H1 (cell line): ENCODE measurements around the gene KPNA6.

Experiments used
- BACH1 ChIP-seq: IDR thresholded peaks from 2 replicates; pipeline ENCODE4 v1.6.1; 2012; ENCODE audit warnings: low read length, improper control_type of control experiment
- CEBPB ChIP-seq: IDR thresholded peaks from 2 replicates; pipeline ENCODE4 v1.6.1; 2012; ENCODE audit warnings: low read depth, low read length
- GABPA ChIP-seq: IDR thresholded peaks from 2 replicates; pipeline ENCODE4 v1.6.1; 2011; ENCODE audit warnings: mild to moderate bottlenecking, low read length, moderate library complexity, borderline replicate concordance; ENCODE audit not compliant: insufficient read depth
- POLR2A ChIP-seq, 2 experiments: IDR thresholded peaks; 1 replicate in 1 of 2; 2 replicates in 1 of 2; pipeline ENCODE4 v1.6.1; 2011; ENCODE audit warnings: low read depth in 2 of 2, low read length in 2 of 2, mild to moderate bottlenecking in 2 of 2; ENCODE audit errors: control extremely low read depth in 1 of 2
- RAD21 ChIP-seq, 2 experiments: IDR thresholded peaks in 1 of 2; conservative IDR thresholded peaks in 1 of 2; 2 replicates each; pipeline ENCODE4 v1.6.1; 2011; ENCODE audit warnings: low read depth in 2 of 2, low read length in 2 of 2, improper control_type of control experiment in 1 of 2, inconsistent platforms in 1 of 2, mild to moderate bottlenecking in 1 of 2, moderate library complexity in 1 of 2
- RNF2 ChIP-seq: fragments of 200-900, 300-1000 bp; sonication (generic); IDR thresholded peaks from 2 replicates; pipeline ENCODE4 v1.7.1; 2016; ENCODE audit warnings: borderline replicate concordance, low read depth, mild to moderate bottlenecking, antibody characterized with exemption, low read length; ENCODE audit not compliant: poor library complexity, severe bottlenecking; ENCODE audit errors: missing control alignments
- SUZ12 ChIP-seq: fragments of 200-600 bp; sonication (generic); IDR thresholded peaks from 2 replicates; pipeline ENCODE4 v1.6.1; 2012; ENCODE audit warnings: mild to moderate bottlenecking, inconsistent platforms, low read length, moderate library complexity, mixed read lengths
- TEAD4 ChIP-seq: IDR thresholded peaks from 2 replicates; pipeline ENCODE4 v1.6.1; 2012; ENCODE audit warnings: low read depth, low read length, inconsistent platforms, mixed read lengths
- TF ChIP-seq, protein P1 (sequence below), 3 experiments: IDR thresholded peaks; 1 replicate in 2 of 3; 2 replicates in 1 of 3; pipeline versions ENCODE4 v1.5.1 to v1.6.1; 2011; ENCODE audit warnings: low read length in 3 of 3, mild to moderate bottlenecking in 3 of 3, inconsistent platforms in 2 of 3, low read depth in 1 of 3, moderate library complexity in 1 of 3; ENCODE audit not compliant: insufficient read depth in 1 of 3; ENCODE audit errors: control extremely low read depth in 1 of 3
- TF ChIP-seq, protein P2 (sequence below): IDR thresholded peaks from 2 replicates; pipeline ENCODE4 v1.6.1; 2011; ENCODE audit warnings: low read depth, mild to moderate bottlenecking, low read length; ENCODE audit not compliant: insufficient read depth
- TF ChIP-seq, protein P3 (sequence below): IDR thresholded peaks from 2 replicates; pipeline ENCODE4 v1.6.1; 2012; ENCODE audit warnings: inconsistent platforms

DNA sequence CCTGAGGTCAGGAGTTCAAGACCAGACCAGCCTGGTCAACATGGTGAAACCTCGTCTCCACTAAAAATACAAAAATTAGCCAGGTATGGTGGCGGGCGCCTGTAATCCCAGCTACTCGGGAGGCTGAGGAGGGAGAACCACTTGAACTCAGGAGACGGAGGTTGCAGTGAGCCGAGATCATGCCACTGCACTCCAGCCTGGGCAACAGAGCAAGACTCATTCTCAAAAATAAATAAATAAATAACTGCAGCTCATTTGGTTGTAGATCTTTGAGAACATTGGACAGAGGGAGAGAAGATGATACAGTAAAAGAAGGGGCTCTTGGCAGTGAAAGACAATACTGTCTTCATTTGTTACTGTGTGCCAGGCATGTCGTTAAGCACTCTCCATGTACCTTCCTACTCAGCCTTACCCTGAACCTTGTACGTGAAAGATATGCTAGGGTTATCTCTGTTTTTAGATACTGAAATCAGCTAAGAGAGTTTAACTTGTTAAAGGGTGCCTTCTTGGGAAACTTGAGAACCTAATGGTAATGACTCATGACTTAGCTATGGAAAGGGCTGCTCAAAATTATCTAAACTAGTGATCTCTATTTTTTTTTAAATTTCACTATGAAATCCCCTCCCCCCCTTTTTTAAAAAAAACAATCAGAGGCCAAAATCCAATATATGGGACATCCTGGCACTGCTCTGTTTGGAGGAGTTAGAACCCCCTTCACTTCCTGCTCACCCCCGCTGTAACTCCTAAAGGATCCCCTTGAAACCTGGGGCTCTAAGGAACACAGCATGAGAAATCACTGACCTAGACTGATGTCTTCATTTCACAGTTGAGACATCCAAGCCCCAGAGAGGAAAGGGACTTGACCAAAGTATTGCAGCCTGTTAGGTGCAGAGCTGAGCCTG is 6.8 kb upstream of the KPNA6 start:
- TF ChIP-seq, protein P1, sequence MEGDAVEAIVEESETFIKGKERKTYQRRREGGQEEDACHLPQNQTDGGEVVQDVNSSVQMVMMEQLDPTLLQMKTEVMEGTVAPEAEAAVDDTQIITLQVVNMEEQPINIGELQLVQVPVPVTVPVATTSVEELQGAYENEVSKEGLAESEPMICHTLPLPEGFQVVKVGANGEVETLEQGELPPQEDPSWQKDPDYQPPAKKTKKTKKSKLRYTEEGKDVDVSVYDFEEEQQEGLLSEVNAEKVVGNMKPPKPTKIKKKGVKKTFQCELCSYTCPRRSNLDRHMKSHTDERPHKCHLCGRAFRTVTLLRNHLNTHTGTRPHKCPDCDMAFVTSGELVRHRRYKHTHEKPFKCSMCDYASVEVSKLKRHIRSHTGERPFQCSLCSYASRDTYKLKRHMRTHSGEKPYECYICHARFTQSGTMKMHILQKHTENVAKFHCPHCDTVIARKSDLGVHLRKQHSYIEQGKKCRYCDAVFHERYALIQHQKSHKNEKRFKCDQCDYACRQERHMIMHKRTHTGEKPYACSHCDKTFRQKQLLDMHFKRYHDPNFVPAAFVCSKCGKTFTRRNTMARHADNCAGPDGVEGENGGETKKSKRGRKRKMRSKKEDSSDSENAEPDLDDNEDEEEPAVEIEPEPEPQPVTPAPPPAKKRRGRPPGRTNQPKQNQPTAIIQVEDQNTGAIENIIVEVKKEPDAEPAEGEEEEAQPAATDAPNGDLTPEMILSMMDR (IDR thresholded peaks at IDR 0.05; ENCODE audit: control extremely low read depth in 1 of 3, insufficient read depth in 1 of 3, low read depth in 1 of 3, low read length in 3 of 3) = no peak
- TF ChIP-seq TEAD4 (no peak), BACH1 (no peak), SUZ12 (no peak), RNF2 (no peak), POLR2A (IDR thresholded peaks at IDR 0.05; ENCODE audit: control extremely low read depth in 1 of 2, low read depth in 2 of 2, low read length in 2 of 2) (no peak), CEBPB (no peak), RAD21 (IDR thresholded peaks at IDR 0.05 in 1 of 2, conservative IDR thresholded peaks at IDR 0.05 in 1 of 2; ENCODE audit: low read depth in 2 of 2, low read length in 2 of 2) (no peak), GABPA (no peak)
- TF ChIP-seq, protein P2, sequence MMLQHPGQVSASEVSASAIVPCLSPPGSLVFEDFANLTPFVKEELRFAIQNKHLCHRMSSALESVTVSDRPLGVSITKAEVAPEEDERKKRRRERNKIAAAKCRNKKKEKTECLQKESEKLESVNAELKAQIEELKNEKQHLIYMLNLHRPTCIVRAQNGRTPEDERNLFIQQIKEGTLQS = no peak
- TF ChIP-seq, protein P3, sequence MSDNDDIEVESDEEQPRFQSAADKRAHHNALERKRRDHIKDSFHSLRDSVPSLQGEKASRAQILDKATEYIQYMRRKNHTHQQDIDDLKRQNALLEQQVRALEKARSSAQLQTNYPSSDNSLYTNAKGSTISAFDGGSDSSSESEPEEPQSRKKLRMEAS = no peak
